Iris pigment epithelial cell (primary cell): ENCODE measurements around the gene CCDC47.
"Not testable (repeated sequence)": the region's sequence is repeated elsewhere in the genome, so short reads cannot be mapped to it uniquely, and the experiment has no call there.

Experiments used
- DNase-seq: peaks from one replicate; pipeline ENCODE4 v3.0.0-alpha.2; 2011; ENCODE audit warnings: low read depth

CCDC47 gene, protein sequence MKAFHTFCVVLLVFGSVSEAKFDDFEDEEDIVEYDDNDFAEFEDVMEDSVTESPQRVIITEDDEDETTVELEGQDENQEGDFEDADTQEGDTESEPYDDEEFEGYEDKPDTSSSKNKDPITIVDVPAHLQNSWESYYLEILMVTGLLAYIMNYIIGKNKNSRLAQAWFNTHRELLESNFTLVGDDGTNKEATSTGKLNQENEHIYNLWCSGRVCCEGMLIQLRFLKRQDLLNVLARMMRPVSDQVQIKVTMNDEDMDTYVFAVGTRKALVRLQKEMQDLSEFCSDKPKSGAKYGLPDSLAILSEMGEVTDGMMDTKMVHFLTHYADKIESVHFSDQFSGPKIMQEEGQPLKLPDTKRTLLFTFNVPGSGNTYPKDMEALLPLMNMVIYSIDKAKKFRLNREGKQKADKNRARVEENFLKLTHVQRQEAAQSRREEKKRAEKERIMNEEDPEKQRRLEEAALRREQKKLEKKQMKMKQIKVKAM

GRCh38 chr17:63773272-63774140 lies at the start of gene CCDC47:
Gene CCDC47, minus strand, starts transcription at chr17:63773597. Its CDS starts 7,422 bp downstream, at chr17:63766175.
- peak; percentile 99 for DNase-seq

- no peak for DNase-seq
These were observed 49.1 kb upstream of the CCDC47 start for GRCh38 chr17:63822537-63822936.

GRCh38 chr17:63821804-63822203 lies 48.4 kb upstream of the CCDC47 start:
- no peak for DNase-seq

GRCh38 chr17:63820963-63821561 lies 47.7 kb upstream of the CCDC47 start:
- no peak for DNase-seq

DNA sequence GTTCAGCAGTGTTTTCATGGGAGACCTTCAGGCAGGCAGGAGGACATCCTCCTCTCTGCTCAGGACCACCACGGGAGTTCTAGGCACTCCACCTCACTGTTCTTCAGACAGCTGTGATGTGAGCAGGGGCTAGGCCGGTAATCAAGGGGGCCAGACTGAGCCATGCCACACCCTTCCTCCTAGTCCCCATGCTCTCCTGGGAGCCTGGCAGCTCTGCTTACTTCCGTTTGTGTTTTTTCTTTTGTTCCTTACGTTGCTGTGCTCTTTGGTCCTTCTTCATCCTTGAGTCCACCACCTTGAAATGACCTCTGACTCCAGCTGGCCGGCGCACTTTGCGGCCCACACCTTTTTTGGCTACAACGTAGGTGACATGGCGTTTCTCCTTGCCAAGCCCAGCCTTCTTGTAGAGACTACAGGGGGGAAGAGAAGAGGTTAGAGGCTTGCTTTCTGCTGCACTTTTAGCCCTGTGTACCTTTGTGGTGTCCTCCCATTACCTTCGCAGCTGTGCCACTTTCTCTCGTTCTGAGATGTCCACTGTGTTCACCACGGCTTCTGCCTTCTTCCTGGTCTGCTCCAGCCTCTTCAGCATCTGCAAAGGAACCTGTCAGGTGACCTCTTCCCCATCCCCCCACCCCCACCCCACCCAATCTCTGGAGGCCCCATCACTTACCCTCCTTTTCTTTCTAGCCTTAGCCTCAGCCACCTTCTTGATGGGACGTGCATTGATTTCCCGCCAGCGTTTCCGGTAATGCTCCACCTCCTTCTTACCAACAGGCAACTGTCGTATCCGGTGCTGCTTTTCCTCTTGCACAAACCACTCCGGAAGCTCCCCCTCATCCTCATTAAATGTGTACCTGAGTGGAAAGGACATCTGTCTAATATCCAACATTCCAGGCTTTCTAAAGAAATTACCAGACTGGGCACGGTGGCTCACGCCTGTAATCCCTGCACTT lies 46.5 kb upstream of the CCDC47 start:
- DNase-seq: no peak

DNA sequence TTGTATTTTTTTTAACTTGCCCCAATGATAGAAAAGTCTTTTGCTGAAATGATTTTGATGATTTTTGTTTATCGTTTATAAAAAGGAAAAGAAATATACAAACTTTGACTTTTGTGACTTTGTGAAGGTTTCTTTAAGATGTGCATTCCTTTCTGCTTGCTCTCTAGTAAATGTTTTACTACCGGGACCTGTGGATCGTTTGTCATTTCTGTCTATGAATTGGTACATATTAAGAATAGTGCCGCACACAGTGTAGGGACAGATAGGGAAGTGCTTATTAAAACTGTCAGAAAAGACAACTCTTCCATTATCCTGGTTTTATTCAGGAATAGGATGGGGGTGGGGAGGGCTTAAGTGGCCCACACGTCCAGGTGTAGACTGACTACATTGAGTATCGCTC lies 45.7 kb upstream of the CCDC47 start:
- DNase-seq: no peak

GRCh38 chr17:63817736-63818385 lies 44.5 kb upstream of the CCDC47 start:
- DNase-seq: no peak

DNA sequence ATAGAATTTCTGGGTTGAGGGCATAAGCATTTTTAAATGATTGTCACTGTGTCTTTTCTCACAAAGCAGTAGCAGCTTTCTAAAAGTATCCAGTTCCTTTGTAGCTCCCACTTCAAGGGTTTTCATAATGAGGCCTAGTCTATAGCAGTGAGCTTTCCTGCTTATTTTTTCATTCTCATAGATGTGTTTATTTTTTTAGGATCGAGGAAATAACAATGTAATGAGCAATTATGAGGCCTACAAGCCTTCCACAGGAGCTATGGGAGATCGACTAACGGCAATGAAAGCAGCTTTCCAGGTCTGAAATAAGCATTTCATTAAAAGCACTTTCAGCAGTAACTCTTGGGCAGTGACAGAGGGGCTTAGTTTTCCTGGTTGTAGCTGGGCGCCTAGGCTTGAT lies 43.3 kb upstream of the CCDC47 start:
- peak; percentile 47 for DNase-seq

GRCh38 chr17:63816123-63816522 lies 42.7 kb upstream of the CCDC47 start:
- no peak for DNase-seq

DNA sequence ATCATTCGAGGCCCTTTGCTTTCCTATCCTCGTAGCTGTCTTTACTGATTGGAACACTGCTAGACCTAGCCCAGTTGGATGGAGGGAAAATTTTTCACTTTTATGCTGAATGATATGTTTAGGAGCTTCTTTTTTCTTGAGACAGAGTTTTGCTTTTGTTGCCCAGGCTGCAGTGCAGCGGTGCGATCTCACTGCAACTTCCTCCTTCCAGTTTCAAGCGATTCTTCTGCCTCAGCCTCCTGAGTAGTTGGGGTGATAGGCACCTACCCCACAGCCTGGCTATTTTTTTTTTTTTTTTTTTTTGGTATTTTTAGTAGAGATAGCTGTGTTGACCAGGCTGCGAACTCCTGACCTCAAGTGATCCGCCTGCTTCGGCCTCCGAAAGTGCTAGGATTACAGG lies 36.6 kb upstream of the CCDC47 start:
- DNase-seq: no peak

- no peak for DNase-seq
These were observed 32.2 kb upstream of the CCDC47 start for GRCh38 chr17:63805591-63805990.

GRCh38 chr17:63804328-63804727 lies 30.9 kb upstream of the CCDC47 start:
- no peak for DNase-seq

- no peak for DNase-seq
These were observed 27.4 kb upstream of the CCDC47 start for GRCh38 chr17:63800783-63801182.

- no peak for DNase-seq
These were observed 25.2 kb upstream of the CCDC47 start for GRCh38 chr17:63798572-63799106.

GRCh38 chr17:63796375-63796774 lies 23.0 kb upstream of the CCDC47 start:
- not testable (repeated sequence) for DNase-seq

GRCh38 chr17:63792055-63792729 lies 18.8 kb upstream of the CCDC47 start:
- DNase-seq: no peak

DNA sequence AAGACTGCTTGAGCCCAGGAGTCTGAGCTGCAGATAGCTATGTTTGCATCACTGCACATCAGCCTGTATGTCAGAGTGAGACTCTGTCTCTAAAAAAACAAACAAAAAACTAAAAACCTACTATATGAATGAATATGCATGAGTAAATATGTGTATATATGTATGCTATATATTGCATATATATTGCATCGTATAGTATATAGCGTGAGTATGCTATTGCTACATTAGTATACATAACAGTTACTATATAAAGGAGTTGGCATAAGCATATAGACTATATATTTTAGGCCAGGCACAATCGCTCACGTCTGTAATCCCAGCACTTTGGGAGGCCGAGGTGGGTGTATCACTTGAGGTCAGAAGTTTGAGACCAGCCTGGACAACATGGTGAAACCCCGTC lies 16.7 kb upstream of the CCDC47 start:
- DNase-seq: no peak

GRCh38 chr17:63786971-63787711 lies 13.7 kb upstream of the CCDC47 start:
- no peak for DNase-seq

GRCh38 chr17:63786117-63786516 lies 12.7 kb upstream of the CCDC47 start:
- no peak for DNase-seq
